Kidney (tissue), 14 donors: ENCODE data around the gene UGT1A9. TPM values are rescaled to one million over a fixed set of nuclear protein-coding genes. Genes with fewer than 3 reads are reported as not detected.
A peak's percentile ranks its signal among the peaks of the same experiment; 100 is the strongest.

Experiments used
- DNase-seq, 5 donors: peaks; one replicate each; pipeline ENCODE4 v3.0.0-alpha.2; 2013 to 2020
- FAIRE-seq: peaks from 2 replicates; lab custom pipeline; 2012; peaks lifted over from hg19 to GRCh38; lab: Jason Lieb, UNC
- H3K27ac ChIP-seq, 2 donors: one replicate each; pipeline ENCODE4 v1.7.0; 2013; ENCODE audit warnings: low read depth in 2 of 2, low read length in 2 of 2, inconsistent platforms in 1 of 2
- H3K27me3 ChIP-seq: one replicate; pipeline ENCODE4 v1.7.1; 2013; ENCODE audit warnings: low read length, inconsistent platforms; ENCODE audit not compliant: control insufficient read depth, insufficient read depth
- H3K36me3 ChIP-seq, 3 donors: one replicate each; pipeline versions ENCODE4 v1.7.0 to v1.7.1; 2013; ENCODE audit warnings: low read length in 3 of 3, control low read depth in 1 of 3, inconsistent platforms in 1 of 3; ENCODE audit not compliant: insufficient read depth in 3 of 3, control insufficient read depth in 2 of 3
- H3K4me1 ChIP-seq, 3 donors: one replicate each; pipeline versions ENCODE4 v1.7.0 to v1.7.1; 2013; ENCODE audit warnings: low read length in 3 of 3, inconsistent platforms in 1 of 3, low read depth in 1 of 3; ENCODE audit not compliant: control insufficient read depth in 2 of 3, insufficient read depth in 2 of 3
- H3K4me3 ChIP-seq, 3 donors: one replicate each; pipeline versions ENCODE4 v1.7.0 to v1.8.1; 2013; ENCODE audit warnings: low read length in 3 of 3, control low read depth in 1 of 3, inconsistent platforms in 1 of 3
- H3K9ac ChIP-seq, 3 donors: one replicate each; pipeline versions ENCODE4 v1.7.0 to v1.7.1; 2013; ENCODE audit warnings: low read length in 3 of 3, control low read depth in 1 of 3, inconsistent platforms in 1 of 3
- H3K9me3 ChIP-seq, 3 donors: one replicate each; pipeline versions ENCODE4 v1.7.0 to v1.7.1; 2013; ENCODE audit warnings: low read length in 3 of 3, control low read depth in 1 of 3, inconsistent platforms in 1 of 3; ENCODE audit not compliant: control insufficient read depth in 2 of 3, insufficient read depth in 1 of 3
- intact Hi-C: fragments of 100-400 bp; cut with DNase I; formaldehyde crosslinking; loops from one replicate; pipeline ENCODE4 v1.11.1; 2022
- polyA plus RNA-seq: library from polyadenylated mRNA; stranded (reverse); fragments of 350-450 nt; fragmentation: Illumina TruSeq; extraction: RNeasy Lipid Tissue Mini Kit (QIAGEN cat#74804); gene quantifications from one replicate; pipeline ENCODE4 v1.2.3, GENCODE V29; 2014; ENCODE audit warnings: low read depth, low replicate concordance; ENCODE audit not compliant: insufficient read depth
- total RNA-seq: library from RNA; stranded (reverse); fragmentation: NEBNext Ultra II Directional; extraction: Animal tissue kit (Norgen Biotek cat#: 25700); gene quantifications from one replicate; pipeline ENCODE4 v1.2.1, GENCODE V29; 2021
- TF ChIP-seq, protein P1 (sequence below): IDR thresholded peaks from 3 replicates; pipeline ENCODE4 v1.5.1; 2012; ENCODE audit warnings: mild to moderate bottlenecking, moderate library complexity, borderline replicate concordance; ENCODE audit not compliant: insufficient read depth; ENCODE audit errors: extremely low read depth
- donor health status: control.
- donor health status: control.
- donor health status: control.
- donor health status: control.
- donor health status: control.
- donor health status: DM: yes; HTN: yes; CAD: no.
- donor health status: Normal renal cell carcinoma (clear cell type).

UGT1A9 gene
- total and polyA plus RNA-seq, 2 donors from 2014 or later = 1.4 to 414 TPM

DNA sequence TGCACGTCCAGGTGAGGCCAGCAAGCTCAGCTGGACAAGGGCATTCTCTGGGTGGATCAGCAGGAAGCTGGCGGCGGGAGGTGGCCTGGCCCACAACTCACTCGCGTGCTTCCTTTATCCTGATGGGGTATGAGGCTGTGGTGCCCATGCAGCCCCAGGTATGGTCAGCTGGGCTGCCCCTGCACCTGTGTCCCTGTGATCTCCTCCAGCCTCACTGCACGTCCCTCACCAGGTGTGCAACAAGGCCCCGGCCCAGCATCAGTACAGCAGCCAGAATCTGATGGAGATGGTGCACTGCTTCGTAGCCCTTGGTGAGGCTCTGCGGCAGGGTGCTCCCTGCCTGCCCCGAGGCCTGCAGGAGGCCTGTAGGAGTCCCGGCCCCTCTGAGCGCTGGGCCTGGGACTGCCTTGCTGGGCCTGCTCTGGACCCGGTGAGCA is 124.1 kb downstream of the UGT1A9 start:
- no peaks in the 10 kb centered on the region for H3K36me3 ChIP-seq
- no peak overlapping the region for H3K4me3 ChIP-seq
- H3K27me3 ChIP-seq = no peaks in the 10 kb centered on the region
- TF ChIP-seq, protein P1, sequence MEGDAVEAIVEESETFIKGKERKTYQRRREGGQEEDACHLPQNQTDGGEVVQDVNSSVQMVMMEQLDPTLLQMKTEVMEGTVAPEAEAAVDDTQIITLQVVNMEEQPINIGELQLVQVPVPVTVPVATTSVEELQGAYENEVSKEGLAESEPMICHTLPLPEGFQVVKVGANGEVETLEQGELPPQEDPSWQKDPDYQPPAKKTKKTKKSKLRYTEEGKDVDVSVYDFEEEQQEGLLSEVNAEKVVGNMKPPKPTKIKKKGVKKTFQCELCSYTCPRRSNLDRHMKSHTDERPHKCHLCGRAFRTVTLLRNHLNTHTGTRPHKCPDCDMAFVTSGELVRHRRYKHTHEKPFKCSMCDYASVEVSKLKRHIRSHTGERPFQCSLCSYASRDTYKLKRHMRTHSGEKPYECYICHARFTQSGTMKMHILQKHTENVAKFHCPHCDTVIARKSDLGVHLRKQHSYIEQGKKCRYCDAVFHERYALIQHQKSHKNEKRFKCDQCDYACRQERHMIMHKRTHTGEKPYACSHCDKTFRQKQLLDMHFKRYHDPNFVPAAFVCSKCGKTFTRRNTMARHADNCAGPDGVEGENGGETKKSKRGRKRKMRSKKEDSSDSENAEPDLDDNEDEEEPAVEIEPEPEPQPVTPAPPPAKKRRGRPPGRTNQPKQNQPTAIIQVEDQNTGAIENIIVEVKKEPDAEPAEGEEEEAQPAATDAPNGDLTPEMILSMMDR = no peak
- FAIRE-seq (no peak), DNase-seq (peak in 1 of 5 donors; percentile 38)
- H3K27ac ChIP-seq = no peak overlapping the region
- intact Hi-C loops = no loop called here
- H3K9ac ChIP-seq = no peak overlapping the region
- H3K4me1 ChIP-seq = no peaks in the 10 kb centered on the region
- H3K9me3 ChIP-seq = no peaks in the 10 kb centered on the region

DNA sequence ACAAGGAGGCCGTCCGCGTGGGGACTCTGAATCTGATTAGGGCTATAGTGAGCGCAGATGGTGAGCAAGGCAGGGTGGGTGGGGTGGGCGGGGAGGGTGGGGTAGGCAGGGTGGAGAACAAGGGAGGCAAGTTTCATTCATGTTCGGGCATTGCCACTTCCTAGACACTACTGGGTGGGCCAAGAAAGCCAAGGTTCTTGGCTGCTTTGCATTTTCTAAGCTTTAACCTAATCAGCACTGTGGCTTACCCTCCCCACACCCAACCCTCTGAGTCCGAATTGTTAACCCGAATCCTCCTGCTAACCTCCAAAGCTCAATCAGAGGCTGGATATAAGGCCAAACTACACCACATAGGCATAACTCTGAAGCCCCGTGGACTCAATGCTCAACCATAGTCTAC is 124.6 kb downstream of the UGT1A9 start:
- Histone ChIP-seq H3K27ac (no peak overlapping the region), H3K4me1 (no peaks in the 10 kb centered on the region), H3K27me3 (no peaks in the 10 kb centered on the region), H3K9me3 (no peaks in the 10 kb centered on the region), H3K36me3 (no peaks in the 10 kb centered on the region), H3K9ac (no peak overlapping the region), H3K4me3 (no peak overlapping the region)
- TF ChIP-seq, protein P1 = no peak
- FAIRE-seq (no peak), DNase-seq (no peak)
- intact Hi-C loops = no loop called here

DNA sequence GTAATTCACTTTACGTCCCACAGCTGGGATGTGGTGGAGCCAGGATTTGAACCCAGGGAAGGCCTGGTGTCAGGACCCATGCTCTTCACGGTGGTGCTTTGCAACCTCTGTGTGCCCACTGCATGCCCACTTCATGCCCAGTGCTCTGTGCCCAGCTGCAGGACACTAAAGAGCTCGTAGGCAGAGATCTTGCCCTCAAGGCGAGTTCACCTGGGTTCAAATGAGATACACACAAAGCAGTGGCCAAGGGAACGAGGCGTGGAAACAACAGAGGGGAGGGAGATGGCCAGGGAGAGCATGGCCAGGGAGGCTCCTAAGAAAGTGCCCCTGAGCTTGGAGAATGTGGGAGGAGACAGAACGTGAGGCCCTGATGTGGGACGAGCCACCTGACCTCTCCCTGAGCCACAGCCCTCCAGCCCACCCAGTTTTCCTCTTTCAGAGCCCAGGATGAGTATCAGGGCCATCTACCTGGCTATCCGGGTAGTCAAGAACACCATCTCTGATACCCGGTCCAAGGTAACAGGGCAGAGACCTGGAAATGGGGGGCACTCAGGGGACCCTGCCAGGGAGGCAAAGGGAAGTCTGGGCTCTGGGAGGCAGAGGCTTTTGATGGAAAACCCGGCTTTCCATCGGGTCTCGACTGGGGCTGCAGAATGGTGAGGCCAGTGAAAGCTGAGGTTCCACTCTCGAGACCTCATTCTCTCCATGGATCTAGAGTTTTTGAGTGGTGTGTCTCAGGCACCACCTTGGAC is 126.8 kb downstream of the UGT1A9 start:
- intact Hi-C loops = no loop called here
- H3K9me3 ChIP-seq = no peaks in the 10 kb centered on the region
- no peaks in the 10 kb centered on the region for H3K36me3 ChIP-seq
- no peaks in the 10 kb centered on the region for H3K27me3 ChIP-seq
- no peak for FAIRE-seq
- H3K4me3 ChIP-seq = no peak overlapping the region
- no peak overlapping the region for H3K27ac ChIP-seq
- H3K4me1 ChIP-seq = no peaks in the 10 kb centered on the region
- TF ChIP-seq, protein P1 = no peak
- DNase-seq = peak in 1 of 5 donors; percentile 46
- no peak overlapping the region for H3K9ac ChIP-seq
